ENCODE results near the gene SSR4.

The SSR4 gene

DNA sequence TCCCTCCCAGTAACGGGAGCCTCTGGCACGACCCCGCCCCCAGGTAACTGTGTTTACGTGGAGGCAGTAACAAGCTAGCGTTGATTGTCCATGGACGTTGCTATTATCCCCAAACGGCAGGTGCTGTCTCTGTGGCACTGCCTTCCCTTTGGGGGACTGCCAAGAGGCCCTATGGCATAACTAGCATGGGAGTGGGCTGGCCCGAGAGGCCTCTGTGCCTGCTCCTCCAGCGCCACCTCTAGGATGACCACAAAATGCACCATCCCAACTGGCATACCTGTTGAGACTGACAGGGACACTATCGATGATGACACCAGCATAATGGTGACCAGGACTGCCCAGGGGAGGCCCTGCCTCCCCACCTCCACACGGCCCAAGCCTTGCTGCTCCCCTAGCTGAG is 12.2 kb upstream of the SSR4 start:
- DNase-seq: no peak

DNA sequence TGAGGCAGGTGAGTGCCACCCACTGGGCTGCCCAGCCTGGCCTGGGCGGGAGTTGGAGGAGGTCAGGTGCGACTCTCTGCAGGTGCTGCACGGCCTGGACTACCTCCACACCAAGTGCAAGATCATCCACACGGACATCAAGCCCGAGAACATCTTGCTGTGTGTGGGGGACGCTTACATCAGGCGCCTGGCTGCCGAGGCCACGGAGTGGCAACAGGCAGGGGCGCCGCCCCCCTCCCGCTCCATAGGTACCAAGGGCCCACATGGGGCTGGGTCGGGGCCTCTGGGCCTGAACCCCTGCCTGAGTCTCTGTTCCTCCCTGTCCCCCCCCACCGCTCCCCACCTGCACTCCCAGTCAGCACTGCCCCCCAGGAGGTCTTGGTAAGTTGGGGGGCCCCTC is 11.6 kb upstream of the SSR4 start:
- no peak for DNase-seq

DNA sequence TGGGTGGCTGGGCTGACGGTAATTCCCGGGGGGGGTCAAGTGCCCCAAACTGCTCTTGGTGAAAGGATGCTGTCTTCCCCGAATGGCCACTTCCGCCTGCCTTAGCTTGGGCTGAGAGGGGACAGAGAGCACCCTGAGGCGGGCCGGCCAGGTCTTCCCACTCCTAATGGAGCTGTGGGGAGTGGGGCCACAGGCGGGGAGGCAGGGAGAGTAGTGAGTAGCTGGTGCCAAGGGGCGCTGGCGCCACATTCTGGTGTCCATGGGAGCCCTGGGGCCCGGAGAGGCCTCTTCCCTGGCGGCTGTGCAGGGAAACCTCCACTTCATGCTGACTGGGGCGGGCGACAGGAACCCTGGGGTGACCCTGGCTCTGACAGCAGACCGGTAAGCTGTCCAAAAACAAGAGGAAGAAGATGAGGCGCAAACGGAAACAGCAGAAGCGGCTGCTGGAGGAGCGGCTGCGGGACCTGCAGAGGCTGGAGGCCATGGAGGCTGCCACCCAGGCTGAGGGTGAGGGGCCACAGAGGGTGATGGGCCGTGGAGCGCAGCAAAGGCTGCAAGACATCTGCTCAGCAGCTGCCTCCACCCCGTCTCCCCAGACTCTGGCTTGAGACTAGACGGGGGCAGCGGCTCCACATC is 11.0 kb upstream of the SSR4 start:
- DNase-seq: no peak

- no peak for DNase-seq
These were observed 10.0 kb upstream of the SSR4 start for GRCh38 chrX:153784325-153784967.

GRCh38 chrX:153786669-153787068 is 7.8 kb upstream of the SSR4 start:
- DNase-seq: no peak

GRCh38 chrX:153789654-153790053 is 4.8 kb upstream of the SSR4 start:
- no peak for DNase-seq

GRCh38 chrX:153791104-153791852 is 3.2 kb upstream of the SSR4 start:
- DNase-seq: no peak

- DNase-seq: no peak
These were observed 2.1 kb upstream of the SSR4 start for GRCh38 chrX:153792368-153792767.

GRCh38 chrX:153793291-153793690 is 1.2 kb upstream of the SSR4 start:
- DNase-seq: no peak

GRCh38 chrX:153794897-153795816 is 689 bp downstream of the SSR4 start:
- DNase-seq: no peak

- no peak for DNase-seq
These were observed 3.0 kb downstream of the SSR4 start for GRCh38 chrX:153797415-153798015.

DNA sequence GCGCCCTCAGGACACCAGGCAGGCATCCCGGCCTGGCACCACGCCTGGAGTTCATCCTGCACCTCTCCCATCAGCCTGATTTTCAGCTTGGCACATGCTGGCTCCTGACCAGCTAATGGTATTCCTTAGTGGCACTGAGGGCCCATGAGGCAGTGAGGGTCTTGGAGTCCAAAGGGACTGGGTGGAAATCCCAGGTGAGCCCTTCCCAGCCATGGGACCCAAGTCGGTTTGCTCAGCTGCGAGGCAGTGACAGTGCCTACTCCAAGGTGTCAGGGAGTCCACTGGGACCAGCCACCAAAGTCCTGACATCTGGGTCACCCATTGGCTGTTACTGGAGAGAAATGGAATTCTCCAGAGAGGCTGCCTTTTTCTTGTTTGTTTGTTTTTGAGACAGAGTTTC is 4.9 kb downstream of the SSR4 start:
- DNase-seq: no peak

GRCh38 chrX:153800177-153800722 is 5.8 kb downstream of the SSR4 start:
- no peak for DNase-seq

GRCh38 chrX:153800746-153801145 is 6.3 kb downstream of the SSR4 start:
- no peak for DNase-seq

DNA sequence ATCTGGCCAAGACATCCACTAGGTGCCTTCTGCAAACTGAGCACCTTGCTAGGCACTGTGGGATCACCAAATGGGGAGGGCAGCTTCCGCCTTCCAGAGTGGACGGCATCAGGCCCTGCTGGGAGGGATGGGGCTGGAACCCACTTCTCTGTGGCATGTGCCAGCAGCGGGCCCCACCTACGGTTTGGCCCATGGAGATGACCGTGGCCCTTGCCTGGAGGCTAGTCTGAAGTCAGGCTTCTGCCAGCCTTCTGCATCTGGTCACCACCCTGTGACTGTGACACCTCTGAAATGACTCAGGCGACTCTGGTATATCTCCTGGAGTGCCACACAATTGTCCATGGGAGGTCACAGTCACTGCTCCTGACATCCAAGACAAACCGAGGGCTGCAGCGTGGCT is 7.2 kb downstream of the SSR4 start:
- DNase-seq: no peak

DNA sequence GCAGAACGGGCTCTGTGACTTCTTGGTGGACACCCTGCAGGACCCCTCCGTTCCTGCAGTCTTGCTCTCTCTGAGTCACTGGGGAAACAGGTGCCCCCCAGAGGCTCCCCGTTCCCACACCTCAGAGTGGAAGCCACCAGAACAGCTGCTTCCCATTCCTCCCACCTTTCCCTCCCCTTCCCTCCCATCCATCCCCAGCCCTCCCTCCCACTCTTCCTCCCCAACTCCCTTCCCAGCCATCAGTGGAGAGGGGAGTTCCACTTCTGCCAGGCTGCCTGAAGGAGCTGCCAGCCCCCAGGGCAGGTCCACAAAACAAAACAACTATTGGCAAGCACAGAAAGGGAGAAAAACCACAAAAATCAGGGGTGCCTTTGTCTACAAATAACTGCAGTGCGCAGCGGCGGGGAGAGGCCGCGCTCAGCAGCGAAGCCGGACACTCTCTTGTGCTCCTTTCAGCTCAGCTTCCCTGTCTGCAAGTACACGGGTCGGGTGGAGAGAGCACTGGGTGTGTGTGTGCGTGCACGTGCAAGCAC is 8.1 kb downstream of the SSR4 start:
- no peak for DNase-seq

GRCh38 chrX:153803211-153804099 is 9.0 kb downstream of the SSR4 start:
- no peak for DNase-seq

DNA sequence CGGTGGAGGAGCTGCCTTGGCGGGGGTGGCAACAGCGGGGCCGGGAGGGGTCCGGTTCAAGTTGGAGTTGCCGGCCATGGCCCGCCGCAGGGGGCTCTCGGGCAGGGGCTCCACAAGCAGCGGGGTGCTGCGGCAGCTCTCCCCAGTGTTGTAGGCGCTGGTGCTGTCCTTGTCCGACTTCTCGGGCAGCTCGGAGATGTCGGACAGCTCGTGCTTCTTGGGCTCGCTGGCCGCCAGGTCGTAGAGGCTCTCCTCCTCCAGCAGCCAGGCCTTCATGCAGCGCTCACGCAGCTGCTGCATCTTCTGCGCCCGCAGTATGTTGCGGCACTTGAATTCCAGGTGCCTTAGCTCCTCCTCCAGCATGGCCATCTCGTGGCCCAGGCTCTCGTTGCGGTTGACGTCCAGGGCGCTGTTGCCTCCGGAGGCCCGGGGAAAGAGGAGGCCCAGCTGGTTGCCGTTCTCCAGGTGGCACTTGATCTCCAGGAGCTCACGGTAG is 9.7 kb downstream of the SSR4 start:
- DNase-seq: no peak

GRCh38 chrX:153804621-153805020 is 10.2 kb downstream of the SSR4 start:
- DNase-seq: no peak

GRCh38 chrX:153805436-153805835 is 11.0 kb downstream of the SSR4 start:
- DNase-seq: no peak
